Activated CD4-positive, CD25-positive, alpha-beta regulatory T cell treated with anti-CD3 and anti-CD28 coated beads, Interleukin-2, amount 50 U/mL, for 24 hours (primary cell): ENCODE results near the gene GNAO1.

ENCODE experiments used
- ATAC-seq, 2 donors: fragments of 150-1000 bp; cut with Tn5 transposase; one replicate each; pipeline ENCODE4 v1.10.0; 2021; ENCODE audit warnings: mild to moderate bottlenecking in 1 of 2, moderate library complexity in 1 of 2

The GNAO1 gene

DNA sequence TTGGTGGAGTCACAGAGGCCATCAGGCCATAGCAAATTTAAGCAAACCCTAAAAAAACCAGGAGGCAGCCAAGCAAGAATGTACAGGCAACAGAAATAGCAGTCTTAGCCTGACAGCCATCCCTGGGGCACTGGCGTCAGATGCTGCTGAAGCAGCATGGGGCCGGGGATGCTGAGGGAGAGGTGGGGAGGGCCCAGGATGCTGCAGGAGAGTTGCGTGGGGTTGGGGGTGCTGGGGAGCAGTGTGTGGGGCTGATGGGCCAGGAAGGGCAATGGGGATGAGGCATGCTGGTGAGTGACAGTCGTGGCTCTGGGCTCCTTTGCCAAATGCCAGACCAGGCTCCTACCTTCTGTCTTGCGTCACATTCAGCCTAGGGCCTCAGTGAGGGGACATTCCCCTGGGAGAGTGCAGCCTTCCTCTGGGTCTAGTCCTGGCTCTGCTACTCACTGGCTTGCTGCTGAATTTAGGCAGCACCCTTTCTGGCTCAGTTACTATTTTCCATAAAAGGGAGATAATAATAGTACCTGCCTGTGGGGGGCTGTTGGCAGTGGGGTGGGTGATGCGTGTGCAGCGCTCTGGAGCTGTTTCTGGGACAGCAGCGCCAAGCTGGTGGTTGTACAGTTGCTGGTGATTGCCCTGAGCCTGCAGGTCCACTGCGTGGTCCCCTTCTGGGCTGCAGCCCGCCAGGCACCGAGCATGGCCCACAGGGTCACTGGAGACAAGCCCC, 146.0 kb downstream of the GNAO1 start:
- ATAC-seq = no peak

- no peak for ATAC-seq
Observed at GRCh38 chr16:56337858-56338325, 146.6 kb downstream of the GNAO1 start.

DNA sequence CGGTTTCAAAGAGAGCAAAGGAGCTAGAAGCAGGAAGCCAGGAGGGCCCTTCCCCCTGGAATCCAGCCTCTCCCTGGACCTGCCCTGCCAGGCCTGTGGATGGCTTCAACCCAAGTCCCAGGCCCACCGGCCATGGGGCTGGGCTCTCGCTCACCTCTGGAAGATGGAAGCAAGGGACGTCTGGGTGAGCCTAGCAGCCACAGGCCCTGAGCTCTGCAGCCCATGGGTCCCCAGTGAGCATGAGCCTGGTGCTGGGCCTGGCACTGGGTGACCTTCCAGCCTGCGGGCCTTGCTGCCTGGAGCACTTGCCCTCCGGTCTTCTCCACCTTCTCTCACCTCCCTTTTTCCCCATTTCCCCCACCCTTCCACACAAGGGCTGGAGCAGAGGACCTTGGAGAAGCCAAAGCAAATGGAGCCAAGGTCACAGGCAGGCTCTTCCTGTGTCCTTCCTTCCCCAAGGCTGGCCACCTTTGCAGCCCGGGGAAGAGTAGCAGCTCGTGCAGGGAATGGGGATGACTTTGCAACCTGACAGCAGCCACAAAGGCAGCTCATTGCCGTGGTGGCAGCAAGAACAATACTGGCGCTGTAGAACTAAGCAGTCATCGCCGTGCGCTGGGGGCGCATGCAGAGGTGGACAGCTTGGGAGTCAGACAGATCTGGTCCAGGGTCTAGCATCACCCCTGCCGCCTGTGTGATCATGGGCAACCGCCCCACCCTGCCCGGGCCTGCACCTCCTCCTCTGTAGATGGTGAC, 147.5 kb downstream of the GNAO1 start:
- ATAC-seq = no peak

DNA sequence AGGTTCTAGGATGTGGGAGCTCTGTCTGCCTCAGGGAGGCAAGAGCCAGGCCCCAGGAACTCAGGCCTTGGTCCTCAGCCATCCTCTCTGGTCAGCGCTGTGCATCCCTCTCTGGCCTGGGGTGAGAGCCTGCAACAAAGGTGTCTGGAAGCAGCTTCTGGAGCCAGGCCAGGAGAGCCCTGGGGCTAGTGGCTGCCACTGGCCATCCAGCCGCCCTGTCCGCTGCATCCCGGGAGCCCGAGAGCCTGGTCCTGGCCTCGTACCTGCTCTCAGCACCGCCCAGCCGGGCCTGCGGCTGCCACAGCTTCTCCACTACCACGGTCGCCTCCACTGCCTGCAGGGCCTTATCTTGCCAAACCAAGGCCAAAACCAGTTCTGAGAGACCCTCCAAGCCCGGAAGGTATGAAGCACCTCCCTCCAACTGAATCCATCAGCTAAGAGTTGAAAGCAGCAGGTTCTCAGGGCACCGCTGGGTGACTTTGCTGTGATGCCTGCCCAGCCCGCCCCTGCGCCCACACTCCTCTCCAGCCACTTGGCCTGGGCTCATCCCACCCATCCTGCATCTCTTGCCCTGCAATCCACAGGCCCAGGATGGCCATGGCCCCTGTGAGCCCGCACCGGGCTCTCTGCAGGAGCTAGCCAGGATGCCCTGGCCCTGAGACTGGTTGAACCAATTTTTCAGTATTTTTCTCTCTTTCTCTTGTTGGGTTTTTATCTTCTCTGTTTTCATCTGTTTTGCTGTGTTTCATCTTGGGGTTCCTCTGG, 148.3 kb downstream of the GNAO1 start:
- ATAC-seq = no peak

DNA sequence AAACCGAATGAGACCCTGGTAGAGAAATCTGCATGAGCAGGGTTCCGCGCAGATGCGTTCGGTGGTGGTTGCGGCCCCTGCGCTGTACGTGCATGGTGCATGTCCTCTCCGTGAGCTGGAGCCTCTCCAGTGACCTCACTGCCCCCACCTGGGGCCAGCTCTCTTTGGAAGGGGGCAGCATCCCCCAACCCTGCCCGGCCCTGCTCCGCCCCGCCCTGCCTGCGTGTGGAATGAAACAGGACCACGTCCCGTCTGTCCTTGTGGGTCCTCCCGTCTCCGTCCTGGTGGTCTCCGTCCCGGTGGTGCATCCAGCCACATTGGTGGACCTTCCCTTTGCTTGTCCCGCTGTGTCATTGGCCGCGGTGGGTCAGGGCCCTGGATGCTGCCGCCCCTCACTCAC, 149.1 kb downstream of the GNAO1 start:
- ATAC-seq = no peak

DNA sequence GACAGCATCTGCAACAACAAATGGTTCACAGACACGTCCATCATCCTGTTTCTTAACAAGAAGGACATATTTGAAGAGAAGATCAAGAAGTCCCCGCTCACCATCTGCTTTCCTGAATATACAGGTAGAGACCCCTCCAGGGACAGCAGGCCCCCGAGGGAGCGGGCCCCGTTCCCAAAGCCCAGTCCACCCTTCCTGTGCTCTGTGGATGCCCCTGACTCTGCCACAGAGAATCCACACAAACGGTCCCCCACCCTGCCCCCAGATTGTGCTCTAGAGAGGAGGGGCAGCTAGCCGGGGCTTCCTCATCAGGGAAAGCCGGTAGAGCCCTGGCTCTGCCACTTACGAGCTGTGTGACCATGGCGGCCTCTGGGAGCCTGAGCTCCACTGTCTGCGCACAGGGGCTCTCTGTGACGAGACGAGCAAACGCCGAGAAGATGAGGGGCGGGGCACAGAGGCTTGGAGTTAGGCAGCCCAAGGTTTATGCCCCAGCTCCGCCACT, 149.6 kb downstream of the GNAO1 start:
- ATAC-seq = no peak

DNA sequence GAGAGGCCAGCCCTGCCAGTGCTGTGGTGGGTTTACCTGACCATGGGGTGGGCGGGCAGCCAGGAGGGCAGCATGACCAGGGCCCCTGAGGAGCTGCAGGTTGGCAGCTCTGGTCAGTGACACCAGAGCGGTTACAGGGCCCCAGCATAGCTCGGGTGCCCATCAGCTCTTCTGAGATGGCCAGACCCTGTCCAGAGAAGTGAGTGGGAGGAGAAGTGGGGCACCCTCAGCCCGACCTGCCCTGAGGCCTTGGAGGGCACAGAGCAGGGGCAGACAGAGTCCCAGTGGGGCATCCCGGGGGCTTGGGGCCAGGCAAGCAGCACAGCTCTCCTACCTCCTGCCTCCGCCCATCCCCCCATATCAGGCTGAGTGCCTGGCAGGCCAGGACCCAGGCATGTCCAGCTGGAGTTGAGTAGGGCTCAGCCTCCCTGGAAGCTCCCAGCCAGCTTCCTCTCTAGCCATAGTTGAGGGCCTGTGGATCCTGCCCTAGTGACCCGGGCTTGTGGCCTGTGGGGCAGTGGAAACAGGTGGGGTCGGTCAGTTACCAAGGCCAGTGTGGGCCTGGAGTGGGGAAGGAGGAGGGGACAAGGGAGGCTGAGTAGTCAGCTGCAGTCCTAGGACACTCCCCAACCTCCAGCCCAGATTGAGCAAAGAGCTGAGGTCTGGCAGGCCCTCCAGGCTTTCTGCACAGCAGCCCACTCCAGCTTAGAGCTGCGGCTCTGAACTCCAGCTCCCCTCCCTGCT, 150.5 kb downstream of the GNAO1 start:
- no peak for ATAC-seq

DNA sequence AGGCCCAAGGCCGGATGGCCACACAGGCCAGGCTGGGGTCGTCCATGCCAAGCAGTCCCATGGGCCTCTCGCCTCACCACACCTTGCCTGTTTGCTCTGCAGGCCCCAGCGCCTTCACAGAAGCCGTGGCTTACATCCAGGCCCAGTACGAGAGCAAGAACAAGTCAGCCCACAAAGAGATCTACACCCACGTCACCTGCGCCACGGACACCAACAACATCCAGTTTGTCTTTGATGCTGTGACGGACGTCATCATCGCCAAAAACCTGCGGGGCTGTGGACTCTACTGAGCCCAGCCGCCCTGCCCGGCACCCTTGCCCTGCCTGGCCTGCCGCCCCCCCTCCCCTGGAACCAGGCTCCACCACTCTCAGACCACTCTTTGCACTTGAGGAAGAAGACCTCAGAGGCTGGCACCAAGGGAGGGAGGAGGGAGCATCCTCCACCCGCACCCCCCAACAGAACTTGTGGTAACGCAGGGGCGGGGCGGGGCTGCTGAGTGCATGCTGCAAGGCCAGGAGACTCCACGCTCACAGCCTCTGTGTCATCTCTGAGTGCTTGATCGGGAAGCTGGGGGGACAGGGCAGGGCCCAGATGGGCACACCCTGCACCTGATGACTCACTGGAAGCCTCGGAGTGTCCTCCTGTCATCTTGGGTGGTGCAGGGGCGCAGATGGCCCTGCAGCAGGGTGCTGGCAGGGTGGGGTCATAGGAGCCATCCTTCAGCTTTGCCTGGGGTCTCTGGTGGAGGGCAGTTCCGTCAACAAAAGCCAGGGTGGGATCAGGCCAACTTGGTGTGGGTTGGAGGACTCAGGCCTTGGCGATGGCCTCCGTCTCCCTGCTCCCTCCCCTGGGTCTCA, 152.6 kb downstream of the GNAO1 start:
- ATAC-seq = no peak

GRCh38 chr16:56344518-56345405, 153.5 kb downstream of the GNAO1 start:
- ATAC-seq = no peak

DNA sequence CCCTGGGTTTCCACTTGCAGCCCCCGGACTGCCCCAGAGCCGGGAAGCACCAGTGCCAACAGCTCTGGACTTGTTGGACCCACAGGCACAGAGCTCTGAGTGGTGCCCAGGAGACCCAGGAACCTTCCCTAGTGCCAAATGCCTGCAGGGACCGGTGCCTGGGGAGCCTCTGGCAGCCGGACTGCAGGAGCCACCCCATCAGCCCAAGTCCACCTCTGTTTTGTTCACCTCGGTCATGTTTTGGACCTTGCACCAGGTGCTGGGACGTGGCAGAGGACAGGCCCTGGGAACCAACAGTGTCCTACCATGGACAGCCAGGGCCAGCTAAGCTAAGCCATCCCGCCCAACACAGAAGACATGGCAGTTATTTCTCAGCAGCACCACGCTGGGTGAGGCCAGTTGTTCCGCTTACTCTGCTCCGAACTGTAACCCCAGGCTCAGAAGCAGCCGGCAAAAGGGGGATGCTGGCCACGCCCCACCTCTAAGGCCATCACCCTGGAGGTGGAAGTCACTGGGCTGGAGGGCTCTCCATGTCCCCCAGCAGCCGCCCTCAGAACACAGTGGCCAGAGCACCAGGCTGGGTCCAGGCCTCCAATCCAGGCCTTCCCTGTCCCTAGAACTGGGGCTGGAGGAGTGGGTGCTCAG, 154.2 kb downstream of the GNAO1 start:
- ATAC-seq = no peak

DNA sequence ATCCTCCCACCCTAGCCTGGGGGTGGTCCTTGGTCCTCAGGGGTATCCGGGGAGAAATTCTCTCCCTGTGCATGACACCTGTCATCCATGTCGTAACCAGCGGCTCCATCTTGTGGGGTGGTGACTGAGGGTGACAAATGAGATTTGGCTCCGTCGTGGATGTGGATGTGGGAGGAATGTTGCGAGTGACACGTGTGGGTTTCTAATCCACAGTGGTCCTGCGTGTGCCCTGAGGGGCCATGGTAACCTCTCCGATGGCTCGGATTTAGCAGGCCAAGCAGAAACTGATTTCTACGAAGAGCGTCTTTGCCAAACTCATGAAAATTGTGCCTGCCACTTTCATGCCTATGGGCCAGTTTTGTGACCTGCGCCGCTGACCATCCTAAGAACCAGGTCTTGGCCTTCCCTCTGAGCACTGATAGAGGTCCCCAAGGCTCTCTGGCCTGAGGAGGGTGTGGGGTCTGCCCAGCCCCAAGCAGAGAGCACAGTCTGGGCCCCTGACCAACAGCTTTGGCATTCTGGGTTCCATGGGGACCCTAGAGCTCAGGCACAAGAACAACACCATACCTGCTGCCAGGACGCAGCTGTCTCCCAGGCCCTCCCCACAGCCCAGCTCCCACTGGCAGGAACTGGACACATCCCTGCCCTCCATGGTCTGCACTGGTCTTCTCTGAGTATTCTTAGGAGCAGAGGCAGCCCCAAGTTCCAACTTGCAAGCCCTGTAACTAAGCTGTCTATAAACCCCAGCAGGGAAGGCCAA, 155.0 kb downstream of the GNAO1 start:
- ATAC-seq = no peak

- no peak for ATAC-seq
Observed at GRCh38 chr16:56347166-56347565, 155.9 kb downstream of the GNAO1 start.

DNA sequence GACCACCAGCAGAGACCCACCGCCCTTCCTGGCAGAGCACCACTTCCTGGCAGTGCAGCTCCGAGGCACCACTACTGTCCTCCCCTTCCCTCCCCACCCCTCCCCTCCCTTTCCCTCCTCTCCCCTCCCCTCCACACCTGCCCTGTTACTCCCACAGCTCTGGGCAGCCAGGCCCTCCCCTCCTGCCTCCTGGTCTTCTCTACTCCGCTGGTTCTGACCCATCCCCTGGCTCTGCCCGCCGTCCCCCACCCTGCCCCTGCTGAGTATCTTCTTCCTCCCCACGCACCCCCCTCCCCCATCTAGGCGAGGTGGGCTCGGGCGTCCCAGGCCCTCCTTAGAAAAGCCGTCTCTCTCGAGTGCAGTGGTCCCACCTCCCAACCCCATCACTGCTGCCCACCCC, 156.4 kb downstream of the GNAO1 start:
- ATAC-seq = no peak

- no peak for ATAC-seq
Observed at GRCh38 chr16:56348168-56349085, 157.1 kb downstream of the GNAO1 start.

DNA sequence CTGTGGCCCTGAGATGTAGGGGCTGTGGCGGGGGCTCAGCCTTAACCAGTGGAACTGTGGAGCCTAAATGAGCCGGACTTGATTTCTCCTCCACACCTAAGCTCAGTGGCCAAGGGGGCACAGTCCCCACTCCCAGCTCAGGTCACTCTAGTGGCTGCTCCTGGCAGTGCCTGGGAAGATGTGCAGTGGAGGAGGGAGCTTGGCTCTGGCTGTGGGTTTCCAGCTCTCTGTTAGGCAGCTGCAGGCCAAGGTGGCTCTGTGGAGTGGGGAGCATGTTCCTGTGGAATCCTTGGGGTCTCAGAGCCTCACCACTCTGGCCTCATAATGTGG, 157.8 kb downstream of the GNAO1 start:
- ATAC-seq = no peak

GRCh38 chr16:56349711-56350161, 158.4 kb downstream of the GNAO1 start:
- no peak for ATAC-seq

DNA sequence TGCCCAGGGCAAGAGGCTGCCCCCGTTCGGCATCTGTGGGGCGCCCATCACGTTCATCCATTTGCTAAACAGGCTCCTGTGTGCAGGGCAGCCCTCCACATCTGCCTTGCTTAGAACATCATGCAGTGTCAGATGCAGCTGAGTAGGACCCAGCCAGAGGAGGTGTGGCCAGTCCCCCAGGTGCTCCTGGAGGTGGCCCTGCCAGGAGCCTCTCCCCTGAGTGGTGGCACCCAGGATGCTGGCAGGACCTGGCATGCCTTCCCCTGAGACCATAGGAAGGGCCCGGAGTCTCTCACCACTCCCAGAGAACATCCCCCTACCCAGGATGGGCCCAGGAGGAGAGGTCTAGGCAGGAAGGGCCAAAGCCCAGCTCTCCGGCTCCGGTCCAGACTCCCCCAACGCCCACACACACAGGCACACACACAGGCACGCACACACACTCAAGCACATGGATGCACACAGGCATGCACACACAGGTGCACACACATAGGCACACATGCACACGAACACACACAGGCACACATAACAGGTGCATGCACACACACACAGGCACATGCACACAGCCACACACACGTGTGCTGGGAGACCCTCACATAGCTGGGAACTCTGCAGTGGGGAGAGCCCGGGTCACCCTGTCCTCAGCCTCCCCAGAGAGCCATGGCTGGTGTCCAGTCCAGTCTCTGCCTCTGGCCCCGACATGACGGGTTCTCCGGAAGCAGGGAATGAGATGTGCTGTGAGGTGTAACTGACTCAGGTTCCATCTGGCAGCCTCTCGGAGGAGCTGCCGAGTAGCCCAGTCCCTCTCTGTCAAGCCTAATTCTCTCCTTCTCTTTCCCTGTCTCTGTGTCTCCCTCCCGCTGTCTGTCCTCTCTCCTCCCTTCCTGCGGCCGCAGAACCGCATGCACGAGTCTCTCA, 159.5 kb downstream of the GNAO1 start:
- no peak for ATAC-seq
